ENCODE results near the gene TSEN15.

The TSEN15 gene

DNA sequence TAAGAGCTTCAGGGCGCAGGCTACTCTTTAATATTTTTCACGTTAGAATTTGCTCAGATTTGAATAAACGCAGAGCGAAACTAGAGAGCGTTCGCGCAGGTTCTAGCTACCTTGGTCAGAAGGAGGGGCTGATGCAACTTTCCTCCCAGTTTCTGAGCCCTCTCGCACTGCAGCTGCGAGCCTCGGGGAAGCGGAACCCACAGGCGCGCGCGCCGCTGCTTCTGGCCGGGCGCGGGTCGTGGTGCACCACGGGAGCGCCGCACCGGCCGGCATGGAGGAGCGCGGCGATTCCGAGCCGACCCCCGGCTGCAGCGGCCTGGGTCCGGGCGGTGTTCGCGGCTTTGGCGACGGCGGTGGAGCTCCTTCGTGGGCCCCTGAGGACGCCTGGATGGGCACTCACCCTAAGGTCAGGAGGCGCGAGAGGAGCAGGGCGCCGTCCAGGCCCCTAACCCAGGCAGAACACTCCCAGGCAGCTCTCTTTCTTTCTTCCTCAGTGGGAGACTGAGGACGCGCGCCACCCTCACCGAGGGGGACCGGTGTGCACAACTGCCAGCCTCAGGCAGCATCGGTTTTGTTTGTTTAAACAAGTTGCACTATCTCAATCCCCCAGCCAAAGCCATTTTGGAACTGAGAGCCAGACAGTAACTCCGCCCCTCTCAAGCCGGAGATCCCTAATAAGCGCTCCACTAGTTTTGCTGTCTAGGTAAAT, at the start of gene TSEN15 (continued):
- TF ChIP-seq, protein P1, sequence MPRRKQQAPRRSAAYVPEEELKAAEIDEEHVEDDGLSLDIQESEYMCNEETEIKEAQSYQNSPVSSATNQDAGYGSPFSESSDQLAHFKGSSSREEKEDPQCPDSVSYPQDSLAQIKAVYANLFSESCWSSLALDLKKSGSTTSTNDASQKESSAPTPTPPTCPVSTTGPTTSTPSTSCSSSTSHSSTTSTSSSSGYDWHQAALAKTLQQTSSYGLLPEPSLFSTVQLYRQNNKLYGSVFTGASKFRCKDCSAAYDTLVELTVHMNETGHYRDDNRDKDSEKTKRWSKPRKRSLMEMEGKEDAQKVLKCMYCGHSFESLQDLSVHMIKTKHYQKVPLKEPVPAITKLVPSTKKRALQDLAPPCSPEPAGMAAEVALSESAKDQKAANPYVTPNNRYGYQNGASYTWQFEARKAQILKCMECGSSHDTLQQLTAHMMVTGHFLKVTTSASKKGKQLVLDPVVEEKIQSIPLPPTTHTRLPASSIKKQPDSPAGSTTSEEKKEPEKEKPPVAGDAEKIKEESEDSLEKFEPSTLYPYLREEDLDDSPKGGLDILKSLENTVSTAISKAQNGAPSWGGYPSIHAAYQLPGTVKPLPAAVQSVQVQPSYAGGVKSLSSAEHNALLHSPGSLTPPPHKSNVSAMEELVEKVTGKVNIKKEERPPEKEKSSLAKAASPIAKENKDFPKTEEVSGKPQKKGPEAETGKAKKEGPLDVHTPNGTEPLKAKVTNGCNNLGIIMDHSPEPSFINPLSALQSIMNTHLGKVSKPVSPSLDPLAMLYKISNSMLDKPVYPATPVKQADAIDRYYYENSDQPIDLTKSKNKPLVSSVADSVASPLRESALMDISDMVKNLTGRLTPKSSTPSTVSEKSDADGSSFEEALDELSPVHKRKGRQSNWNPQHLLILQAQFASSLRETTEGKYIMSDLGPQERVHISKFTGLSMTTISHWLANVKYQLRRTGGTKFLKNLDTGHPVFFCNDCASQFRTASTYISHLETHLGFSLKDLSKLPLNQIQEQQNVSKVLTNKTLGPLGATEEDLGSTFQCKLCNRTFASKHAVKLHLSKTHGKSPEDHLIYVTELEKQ (tag by site-specific recombination; IDR thresholded peaks at IDR 0.05; ENCODE audit: borderline replicate concordance) = peak; percentile 18; the same call in 1 of the 2 replicates
- TF ChIP-seq, protein P2, sequence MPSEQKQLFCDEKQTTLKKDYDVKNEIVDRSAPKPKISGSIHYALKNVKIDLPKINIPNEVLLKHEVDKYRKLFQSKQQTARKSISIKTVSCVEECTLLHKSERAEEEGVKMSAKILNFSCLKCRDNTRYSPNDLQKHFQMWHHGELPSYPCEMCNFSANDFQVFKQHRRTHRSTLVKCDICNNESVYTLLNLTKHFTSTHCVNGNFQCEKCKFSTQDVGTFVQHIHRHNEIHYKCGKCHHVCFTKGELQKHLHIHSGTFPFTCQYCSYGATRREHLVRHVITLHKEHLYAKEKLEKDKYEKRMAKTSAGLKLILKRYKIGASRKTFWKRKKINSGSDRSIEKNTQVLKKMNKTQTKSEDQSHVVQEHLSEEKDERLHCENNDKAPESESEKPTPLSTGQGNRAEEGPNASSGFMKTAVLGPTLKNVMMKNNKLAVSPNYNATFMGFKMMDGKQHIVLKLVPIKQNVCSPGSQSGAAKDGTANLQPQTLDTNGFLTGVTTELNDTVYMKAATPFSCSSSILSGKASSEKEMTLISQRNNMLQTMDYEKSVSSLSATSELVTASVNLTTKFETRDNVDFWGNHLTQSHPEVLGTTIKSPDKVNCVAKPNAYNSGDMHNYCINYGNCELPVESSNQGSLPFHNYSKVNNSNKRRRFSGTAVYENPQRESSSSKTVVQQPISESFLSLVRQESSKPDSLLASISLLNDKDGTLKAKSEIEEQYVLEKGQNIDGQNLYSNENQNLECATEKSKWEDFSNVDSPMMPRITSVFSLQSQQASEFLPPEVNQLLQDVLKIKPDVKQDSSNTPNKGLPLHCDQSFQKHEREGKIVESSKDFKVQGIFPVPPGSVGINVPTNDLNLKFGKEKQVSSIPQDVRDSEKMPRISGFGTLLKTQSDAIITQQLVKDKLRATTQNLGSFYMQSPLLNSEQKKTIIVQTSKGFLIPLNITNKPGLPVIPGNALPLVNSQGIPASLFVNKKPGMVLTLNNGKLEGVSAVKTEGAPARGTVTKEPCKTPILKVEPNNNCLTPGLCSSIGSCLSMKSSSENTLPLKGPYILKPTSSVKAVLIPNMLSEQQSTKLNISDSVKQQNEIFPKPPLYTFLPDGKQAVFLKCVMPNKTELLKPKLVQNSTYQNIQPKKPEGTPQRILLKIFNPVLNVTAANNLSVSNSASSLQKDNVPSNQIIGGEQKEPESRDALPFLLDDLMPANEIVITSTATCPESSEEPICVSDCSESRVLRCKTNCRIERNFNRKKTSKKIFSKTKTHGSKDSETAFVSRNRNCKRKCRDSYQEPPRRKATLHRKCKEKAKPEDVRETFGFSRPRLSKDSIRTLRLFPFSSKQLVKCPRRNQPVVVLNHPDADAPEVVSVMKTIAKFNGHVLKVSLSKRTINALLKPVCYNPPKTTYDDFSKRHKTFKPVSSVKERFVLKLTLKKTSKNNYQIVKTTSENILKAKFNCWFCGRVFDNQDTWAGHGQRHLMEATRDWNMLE (tag by site-specific recombination; conservative IDR thresholded peaks at IDR 0.05; ENCODE audit: low read depth) = peak; percentile 49; the same call in 1 of the 2 replicates
- TF ChIP-seq, protein P3, sequence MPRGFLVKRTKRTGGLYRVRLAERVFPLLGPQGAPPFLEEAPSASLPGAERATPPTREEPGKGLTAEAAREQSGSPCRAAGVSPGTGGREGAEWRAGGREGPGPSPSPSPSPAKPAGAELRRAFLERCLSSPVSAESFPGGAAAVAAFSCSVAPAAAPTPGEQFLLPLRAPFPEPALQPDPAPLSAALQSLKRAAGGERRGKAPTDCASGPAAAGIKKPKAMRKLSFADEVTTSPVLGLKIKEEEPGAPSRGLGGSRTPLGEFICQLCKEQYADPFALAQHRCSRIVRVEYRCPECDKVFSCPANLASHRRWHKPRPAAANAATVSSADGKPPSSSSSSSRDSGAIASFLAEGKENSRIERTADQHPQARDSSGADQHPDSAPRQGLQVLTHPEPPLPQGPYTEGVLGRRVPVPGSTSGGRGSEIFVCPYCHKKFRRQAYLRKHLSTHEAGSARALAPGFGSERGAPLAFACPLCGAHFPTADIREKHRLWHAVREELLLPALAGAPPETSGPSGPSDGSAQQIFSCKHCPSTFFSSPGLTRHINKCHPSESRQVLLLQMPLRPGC (tag by site-specific recombination; IDR thresholded peaks at IDR 0.05) = peak; percentile 30; the same call in 1 of the 2 replicates
- TF ChIP-seq ZFP37 (tag by site-specific recombination; IDR thresholded peaks at IDR 0.05) = no peak
- TF ChIP-seq ZNF16 (tag by site-specific recombination; IDR thresholded peaks at IDR 0.05; ENCODE audit: low read depth) = 0 out of 2 replicates have a peak, but pooled peaks have one; percentile 25
- no peak for TF ChIP-seq BCL11A (tag by site-specific recombination; IDR thresholded peaks at IDR 0.05; ENCODE audit: low read depth)
- no peak for TF ChIP-seq ZNF558 (tag by site-specific recombination; IDR thresholded peaks at IDR 0.05)
- peak; percentile 93 for TF ChIP-seq IKZF3 (tag by site-specific recombination; IDR thresholded peaks at IDR 0.05)
- TF ChIP-seq ZNF169 (tag by site-specific recombination; IDR thresholded peaks at IDR 0.05) = no peak
- peak; percentile 100 for TF ChIP-seq MZF1 (tag by site-specific recombination; IDR thresholded peaks at IDR 0.05; ENCODE audit: borderline replicate concordance)
- TF ChIP-seq, protein P4, sequence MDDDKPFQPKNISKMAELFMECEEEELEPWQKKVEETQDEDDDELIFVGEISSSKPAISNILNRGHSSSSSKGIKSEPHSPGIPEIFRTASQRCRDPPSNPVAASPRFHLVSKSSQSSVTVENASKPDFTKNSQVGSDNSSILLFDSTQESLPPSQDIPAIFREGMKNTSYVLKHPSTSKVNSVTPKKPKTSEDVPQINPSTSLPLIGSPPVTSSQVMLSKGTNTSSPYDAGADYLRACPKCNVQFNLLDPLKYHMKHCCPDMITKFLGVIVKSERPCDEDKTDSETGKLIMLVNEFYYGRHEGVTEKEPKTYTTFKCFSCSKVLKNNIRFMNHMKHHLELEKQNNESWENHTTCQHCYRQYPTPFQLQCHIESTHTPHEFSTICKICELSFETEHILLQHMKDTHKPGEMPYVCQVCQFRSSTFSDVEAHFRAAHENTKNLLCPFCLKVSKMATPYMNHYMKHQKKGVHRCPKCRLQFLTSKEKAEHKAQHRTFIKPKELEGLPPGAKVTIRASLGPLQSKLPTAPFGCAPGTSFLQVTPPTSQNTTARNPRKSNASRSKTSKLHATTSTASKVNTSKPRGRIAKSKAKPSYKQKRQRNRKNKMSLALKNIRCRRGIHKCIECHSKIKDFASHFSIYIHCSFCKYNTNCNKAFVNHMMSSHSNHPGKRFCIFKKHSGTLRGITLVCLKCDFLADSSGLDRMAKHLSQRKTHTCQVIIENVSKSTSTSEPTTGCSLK (tag by site-specific recombination; IDR thresholded peaks at IDR 0.05) = no peak
- peak; percentile 54 for TF ChIP-seq PRDM1 (tag by site-specific recombination; IDR thresholded peaks at IDR 0.05)
- TF ChIP-seq ZNF610 (tag by site-specific recombination; IDR thresholded peaks at IDR 0.05; ENCODE audit: borderline replicate concordance) = peak; percentile 46; the same call in 1 of the 2 replicates
- peak; percentile 52; the same call in 1 of the 2 replicates for TF ChIP-seq ZNF677 (tag by site-specific recombination; IDR thresholded peaks at IDR 0.05)
- TF ChIP-seq ZNF544 (tag by site-specific recombination; IDR thresholded peaks at IDR 0.05) = no peak
- no peak for TF ChIP-seq ZNF416 (tag by site-specific recombination; IDR thresholded peaks at IDR 0.05)
- no peak for TF ChIP-seq ZFHX2 (tag by site-specific recombination; conservative IDR thresholded peaks at IDR 0.05)
- TF ChIP-seq, protein P5, sequence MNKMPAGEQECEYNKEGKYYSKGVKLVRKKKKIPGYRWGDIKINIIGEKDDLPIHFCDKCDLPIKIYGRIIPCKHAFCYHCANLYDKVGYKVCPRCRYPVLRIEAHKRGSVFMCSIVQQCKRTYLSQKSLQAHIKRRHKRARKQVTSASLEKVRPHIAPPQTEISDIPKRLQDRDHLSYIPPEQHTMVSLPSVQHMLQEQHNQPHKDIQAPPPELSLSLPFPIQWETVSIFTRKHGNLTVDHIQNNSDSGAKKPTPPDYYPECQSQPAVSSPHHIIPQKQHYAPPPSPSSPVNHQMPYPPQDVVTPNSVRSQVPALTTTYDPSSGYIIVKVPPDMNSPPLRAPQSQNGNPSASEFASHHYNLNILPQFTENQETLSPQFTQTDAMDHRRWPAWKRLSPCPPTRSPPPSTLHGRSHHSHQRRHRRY (tag by site-specific recombination; IDR thresholded peaks at IDR 0.05) = no peak
- 0 out of 2 replicates have a peak, but pooled peaks have one; percentile 48 for TF ChIP-seq FEZF1 (tag by site-specific recombination; IDR thresholded peaks at IDR 0.05)
- TF ChIP-seq, protein P6, sequence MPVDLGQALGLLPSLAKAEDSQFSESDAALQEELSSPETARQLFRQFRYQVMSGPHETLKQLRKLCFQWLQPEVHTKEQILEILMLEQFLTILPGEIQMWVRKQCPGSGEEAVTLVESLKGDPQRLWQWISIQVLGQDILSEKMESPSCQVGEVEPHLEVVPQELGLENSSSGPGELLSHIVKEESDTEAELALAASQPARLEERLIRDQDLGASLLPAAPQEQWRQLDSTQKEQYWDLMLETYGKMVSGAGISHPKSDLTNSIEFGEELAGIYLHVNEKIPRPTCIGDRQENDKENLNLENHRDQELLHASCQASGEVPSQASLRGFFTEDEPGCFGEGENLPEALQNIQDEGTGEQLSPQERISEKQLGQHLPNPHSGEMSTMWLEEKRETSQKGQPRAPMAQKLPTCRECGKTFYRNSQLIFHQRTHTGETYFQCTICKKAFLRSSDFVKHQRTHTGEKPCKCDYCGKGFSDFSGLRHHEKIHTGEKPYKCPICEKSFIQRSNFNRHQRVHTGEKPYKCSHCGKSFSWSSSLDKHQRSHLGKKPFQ (tag by site-specific recombination; IDR thresholded peaks at IDR 0.05) = no peak
- 0 out of 2 replicates have a peak, but pooled peaks have one; percentile 32 for TF ChIP-seq ZNF501 (tag by site-specific recombination; IDR thresholded peaks at IDR 0.05)
- TF ChIP-seq ZNF549 (tag by site-specific recombination; IDR thresholded peaks at IDR 0.05) = peak; percentile 45; the same call in 1 of the 2 replicates

All from HEK293 (cell line).